Ramos (cell line): Measurements from ENCODE around the gene PECR.
"Not testable (repeated sequence)": the region's sequence is repeated elsewhere in the genome, so short reads cannot be mapped to it uniquely, and the experiment has no call there.

ENCODE experiments used
- in situ Hi-C: fragments of 300-500 bp; cut with MboI; formaldehyde crosslinking; loops from one replicate; pipeline ENCODE4 v1.14.3; 2022; ENCODE audit warnings: low sequenced_read_pairs; ENCODE audit not compliant: unreplicated experiment

PECR gene

GRCh38 chr2:216008387-216008786 is 73.2 kb downstream of the PECR start:
- in situ Hi-C loops: no loop called here

- in situ Hi-C loops: no loop called here
These were observed 75.4 kb downstream of the PECR start for GRCh38 chr2:216006164-216006663.

GRCh38 chr2:216004697-216005283 is 76.8 kb downstream of the PECR start:
- in situ Hi-C loops: no loop called here

GRCh38 chr2:216003876-216004696 is 77.5 kb downstream of the PECR start:
- in situ Hi-C loops: no loop called here

- in situ Hi-C loops: no loop called here
These were observed 78.9 kb downstream of the PECR start for GRCh38 chr2:216002693-216003092.

GRCh38 chr2:216002101-216002678 is 79.4 kb downstream of the PECR start:
- in situ Hi-C loops: no loop called here

- in situ Hi-C loops: no loop called here
These were observed 80.2 kb downstream of the PECR start for GRCh38 chr2:216001216-216002100.

- in situ Hi-C loops: no loop called here
These were observed 83.0 kb downstream of the PECR start for GRCh38 chr2:215998636-215999035.

- in situ Hi-C loops: no loop called here
These were observed 84.4 kb downstream of the PECR start for GRCh38 chr2:215997219-215997618.

- in situ Hi-C loops: no loop called here
These were observed 86.7 kb downstream of the PECR start for GRCh38 chr2:215994911-215995310.

- in situ Hi-C loops: not testable (repeated sequence)
These were observed 92.9 kb downstream of the PECR start for GRCh38 chr2:215988556-215989207.
